ENCODE measurements around the gene ARHGEF40. TPM values are rescaled to one million over a fixed set of nuclear protein-coding genes. Genes with fewer than 3 reads are reported as not detected.

Gene ARHGEF40
- total and polyA plus RNA-seq, 8 donors, result 11.0 to 171 (median 33.1) TPM

DNA sequence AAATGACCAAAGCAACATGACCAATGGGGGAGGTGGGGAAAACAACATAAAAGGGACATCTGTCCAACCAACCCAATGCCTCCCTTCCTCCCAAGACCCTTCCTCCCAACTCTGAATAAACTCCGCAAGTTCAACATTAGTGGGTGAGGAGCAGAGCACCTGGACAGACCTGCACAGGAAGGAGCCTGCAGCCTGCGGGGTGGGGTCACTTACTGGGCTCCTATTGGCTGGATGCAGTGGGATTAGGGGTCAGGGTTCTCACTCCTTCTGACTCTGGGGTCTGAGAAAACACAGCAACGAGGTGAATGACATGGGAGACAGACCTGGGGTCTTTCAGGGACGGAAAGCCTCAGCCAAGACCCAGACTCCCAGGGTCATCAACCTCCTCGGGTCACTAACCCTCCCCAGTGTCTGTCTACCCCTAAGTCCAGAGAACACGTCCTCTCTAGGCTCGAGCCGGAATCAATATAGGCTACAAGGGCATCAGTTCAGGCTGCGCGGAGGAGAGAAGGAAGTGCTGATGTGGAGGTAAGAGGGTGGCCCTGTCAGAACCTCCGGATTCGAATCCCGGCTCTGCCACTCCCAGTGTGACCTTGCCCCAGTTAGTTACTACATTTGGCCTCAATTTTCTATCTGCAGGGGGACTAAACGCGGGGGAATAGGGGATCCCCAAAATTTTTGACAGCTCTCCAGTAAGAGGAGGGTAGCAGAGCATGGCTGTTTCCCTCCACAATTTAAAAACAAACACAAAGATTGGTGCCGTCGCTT, 46.1 kb upstream of the ARHGEF40 start:
- DNase-seq, result peak; percentile 35 to 55
- Histone ChIP-seq H3K36me3 (peaks cover 26 to 35% (median 33%) of the 10 kb centered on the region in 4 donors), H3K4me1 (peaks cover 12 to 63% (median 39%) of the 10 kb centered on the region in 4 donors), H3K4me3 (peak overlapping the region; percentile 83 to 90 (median 86)), H3K27ac (peak overlapping the region; percentile 65 to 91 (median 86)), H3K9me3 (no peaks in the 10 kb centered on the region), H3K27me3 (peaks cover 0 to 14% (median 0%) of the 10 kb centered on the region in 3 donors)
- no peak for TF ChIP-seq EP300 (IDR thresholded peaks at IDR 0.05)
- TF ChIP-seq POLR2AphosphoS5 (IDR thresholded peaks at IDR 0.05), result no peak
- TF ChIP-seq POLR2A (IDR thresholded peaks at IDR 0.05), result no peak
- TF ChIP-seq, protein P1, sequence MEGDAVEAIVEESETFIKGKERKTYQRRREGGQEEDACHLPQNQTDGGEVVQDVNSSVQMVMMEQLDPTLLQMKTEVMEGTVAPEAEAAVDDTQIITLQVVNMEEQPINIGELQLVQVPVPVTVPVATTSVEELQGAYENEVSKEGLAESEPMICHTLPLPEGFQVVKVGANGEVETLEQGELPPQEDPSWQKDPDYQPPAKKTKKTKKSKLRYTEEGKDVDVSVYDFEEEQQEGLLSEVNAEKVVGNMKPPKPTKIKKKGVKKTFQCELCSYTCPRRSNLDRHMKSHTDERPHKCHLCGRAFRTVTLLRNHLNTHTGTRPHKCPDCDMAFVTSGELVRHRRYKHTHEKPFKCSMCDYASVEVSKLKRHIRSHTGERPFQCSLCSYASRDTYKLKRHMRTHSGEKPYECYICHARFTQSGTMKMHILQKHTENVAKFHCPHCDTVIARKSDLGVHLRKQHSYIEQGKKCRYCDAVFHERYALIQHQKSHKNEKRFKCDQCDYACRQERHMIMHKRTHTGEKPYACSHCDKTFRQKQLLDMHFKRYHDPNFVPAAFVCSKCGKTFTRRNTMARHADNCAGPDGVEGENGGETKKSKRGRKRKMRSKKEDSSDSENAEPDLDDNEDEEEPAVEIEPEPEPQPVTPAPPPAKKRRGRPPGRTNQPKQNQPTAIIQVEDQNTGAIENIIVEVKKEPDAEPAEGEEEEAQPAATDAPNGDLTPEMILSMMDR (IDR thresholded peaks at IDR 0.05), result no peak
- intact Hi-C loops (cut with DNase I; ENCODE audit: low total_unique reads), result no loop called here
- 14 to 20% (median 16%) methylated on average over 17 of the region's 17 CpGs for WGBS, 5 donors

DNA sequence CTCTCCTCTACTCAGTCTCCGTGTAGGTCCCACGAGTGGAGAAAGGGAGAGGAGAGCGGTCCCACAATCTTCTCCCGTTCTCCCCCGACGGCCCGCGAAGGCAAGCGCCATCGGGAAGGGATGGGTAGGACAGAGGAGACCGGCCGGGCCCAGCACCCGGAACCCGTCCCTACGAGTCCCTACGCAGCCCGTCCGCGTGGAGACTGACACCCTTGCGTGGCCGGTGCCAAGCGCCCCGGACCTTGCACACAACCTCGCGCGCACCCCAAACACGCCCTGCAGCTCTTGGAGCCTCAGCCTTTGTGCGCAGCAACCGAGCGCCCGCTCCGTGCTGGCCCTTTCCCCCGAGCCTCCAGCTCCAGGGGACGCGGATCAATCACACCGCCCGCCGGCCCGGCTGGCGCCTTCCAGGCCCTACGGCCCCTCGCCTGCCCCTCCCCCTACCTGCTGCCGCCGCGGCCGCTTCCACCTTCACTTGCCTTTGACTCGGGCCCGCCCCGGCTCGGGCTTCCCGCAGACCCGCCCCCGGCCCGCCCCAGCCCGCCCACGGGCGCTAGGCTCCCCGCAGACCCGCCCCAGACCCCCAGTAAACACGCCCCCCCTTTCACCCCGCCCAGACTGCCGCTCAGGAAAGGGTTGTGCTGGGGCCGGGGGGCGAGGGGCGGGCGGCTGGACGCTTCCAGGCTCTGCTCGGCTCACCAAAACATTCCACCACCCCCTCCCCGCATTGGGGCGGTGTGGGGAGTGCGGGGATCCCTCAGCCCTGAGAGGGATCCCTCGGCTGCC, 45.3 kb upstream of the ARHGEF40 start, which contains the start of gene NDRG2:
NDRG2 (minus strand) TSS at position 477 of the 786 bp plus-strand sequence. CDS start 1,746 bp downstream, outside the sequence.
- TF ChIP-seq, protein P1 (IDR thresholded peaks at IDR 0.05), result no peak
- TF ChIP-seq POLR2AphosphoS5 (IDR thresholded peaks at IDR 0.05), result peak in 1 of 3 donors; percentile 48
- TF ChIP-seq EP300 (IDR thresholded peaks at IDR 0.05), result no peak
- no peak for TF ChIP-seq POLR2A (IDR thresholded peaks at IDR 0.05)

DNA sequence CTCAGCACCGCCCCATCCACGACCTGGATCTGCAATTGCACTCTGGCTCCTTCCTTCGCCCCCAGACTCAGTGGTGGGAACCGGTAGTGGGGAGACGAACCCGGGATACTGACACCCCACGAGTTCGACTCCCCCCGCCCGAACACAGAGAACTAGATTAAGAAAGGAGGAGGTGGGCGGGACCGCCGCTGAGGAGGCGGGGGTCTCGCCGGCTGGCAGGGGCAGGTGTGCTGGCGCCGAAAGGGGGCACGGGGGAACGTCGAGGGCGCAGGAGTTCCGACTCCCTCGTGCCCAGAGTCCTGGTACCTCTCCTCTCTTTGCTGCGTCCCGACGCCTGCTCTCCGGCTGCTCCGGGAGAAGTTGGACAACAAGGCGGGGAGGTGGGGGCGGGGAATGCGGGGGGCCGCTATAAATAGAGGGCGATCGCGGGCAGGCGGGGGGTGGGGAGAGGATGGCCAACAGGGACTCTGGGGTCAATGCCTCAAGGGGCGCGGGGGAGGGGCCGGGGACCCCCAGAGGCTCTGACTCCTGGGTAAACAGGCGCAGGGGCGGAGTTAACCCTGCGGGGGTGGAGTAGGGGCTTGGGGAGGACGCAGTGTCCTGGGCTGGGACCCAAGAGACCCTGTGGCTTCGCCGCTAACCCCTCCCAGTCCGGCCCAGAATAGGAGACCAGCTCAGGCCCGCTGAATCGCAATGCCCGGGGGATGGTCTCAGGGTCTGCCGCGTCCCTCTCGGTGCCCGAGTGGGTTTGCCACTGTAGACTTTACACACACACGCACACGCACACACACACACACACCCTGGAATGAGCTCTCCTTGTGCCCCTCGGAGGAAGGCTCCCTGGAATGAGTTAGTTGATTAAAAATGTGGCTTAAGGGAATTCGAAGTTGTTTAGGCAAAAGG, 44.5 kb upstream of the ARHGEF40 start:
- Histone ChIP-seq H3K9me3 (no peaks in the 10 kb centered on the region), H3K4me3 (peak overlapping the region; percentile 83 to 90 (median 86)), H3K27me3 (peaks cover 0 to 14% (median 0%) of the 10 kb centered on the region in 3 donors), H3K4me1 (peaks cover 12 to 60% (median 39%) of the 10 kb centered on the region in 4 donors), H3K36me3 (peaks cover 9 to 19% (median 16%) of the 10 kb centered on the region in 4 donors), H3K27ac (peak overlapping the region; percentile 75 to 91 (median 86))
- DNase-seq, result peak; percentile 35 to 79
- intact Hi-C loops (cut with DNase I; ENCODE audit: low total_unique reads), result no loop called here
- 7 to 17% (median 10%) methylated on average over 44 to 58 of the region's 58 CpGs for WGBS, 5 donors
- no peak for TF ChIP-seq POLR2A (IDR thresholded peaks at IDR 0.05)
- TF ChIP-seq POLR2AphosphoS5 (IDR thresholded peaks at IDR 0.05), result no peak
- TF ChIP-seq EP300 (IDR thresholded peaks at IDR 0.05), result no peak
- TF ChIP-seq, protein P1 (IDR thresholded peaks at IDR 0.05), result no peak

More for the DNA sequence above, 45.3 kb upstream of the ARHGEF40 start, which contains the start of gene NDRG2:
- peak; percentile 90 to 95 for DNase-seq
- intact Hi-C loops (cut with DNase I; ENCODE audit: low total_unique reads), result no loop called here
- no peaks in the 10 kb centered on the region for H3K9me3 ChIP-seq
- H3K36me3 ChIP-seq, result peaks cover 18 to 27% (median 25%) of the 10 kb centered on the region in 4 donors
- peak within 1 kb of the TSS; percentile 83 to 90 (median 86) for H3K4me3 ChIP-seq
- H3K4me1 ChIP-seq, result peaks cover 12 to 63% (median 39%) of the 10 kb centered on the region in 4 donors
- H3K27ac ChIP-seq, result peak within 1 kb of the TSS; percentile 75 to 91 (median 86)
- peaks cover 0 to 14% (median 0%) of the 10 kb centered on the region in 3 donors for H3K27me3 ChIP-seq
- 0 to 1% (median 1%) methylated on average over 16 to 72 of the region's 72 CpGs for WGBS, 5 donors
